Measurements from ENCODE around the gene APOBEC3C. TPM values are rescaled to one million over a fixed set of nuclear protein-coding genes. Genes with fewer than 3 reads are reported as not detected.
A peak's percentile ranks its signal among the peaks of the same experiment; 100 is the strongest.
"Not testable (repeated sequence)": the region's sequence is repeated elsewhere in the genome, so short reads cannot be mapped to it uniquely, and the experiment has no call there.

APOBEC3C gene
- polyA plus RNA-seq, 3 donors from 2014 or later = 242 to 468 (median 346) TPM

DNA sequence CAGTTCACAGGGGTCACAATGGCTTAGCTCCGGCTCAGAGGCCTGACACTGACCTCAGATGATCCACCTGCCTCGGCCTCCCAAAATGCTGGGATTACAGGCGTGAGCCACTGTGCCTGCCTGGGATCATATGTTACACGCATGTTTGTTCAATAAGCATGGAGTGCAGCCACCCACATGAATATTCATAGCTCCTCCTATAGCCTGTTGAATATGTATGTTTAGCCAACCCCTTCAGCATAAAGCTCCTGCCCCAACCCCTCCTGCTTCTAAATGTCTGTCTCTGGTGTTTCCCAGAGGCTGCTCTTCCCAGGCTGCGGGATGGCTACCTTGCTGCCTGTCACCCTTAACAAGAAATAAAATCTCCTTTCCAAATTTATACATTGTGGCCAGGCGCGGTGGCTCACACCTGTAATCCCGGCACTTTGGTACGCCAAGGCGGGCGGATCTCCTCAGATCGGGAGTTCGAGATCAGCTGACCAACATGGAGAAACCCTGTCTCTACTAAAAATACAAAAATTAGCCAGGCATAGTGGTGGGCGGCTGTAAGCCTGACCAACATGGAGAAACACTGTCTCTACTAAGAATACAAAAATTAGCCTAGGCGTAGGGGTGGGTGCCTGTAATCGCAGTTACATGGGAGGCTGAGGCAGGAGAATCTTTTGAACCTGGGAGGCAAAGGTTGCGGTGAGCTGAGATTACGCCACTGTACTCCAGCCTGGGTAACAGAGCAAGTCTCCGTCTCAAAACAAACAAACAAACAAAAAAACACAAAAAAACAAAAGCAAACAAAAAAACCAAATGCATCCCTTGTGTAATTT, 25.5 kb downstream of the APOBEC3C start:
- peak overlapping the region; percentile 88 to 94 (median 90) for H3K27ac Mint-ChIP-seq
- H3K36me3 Mint-ChIP-seq = peaks cover 0 to 6% (median 0%) of the 10 kb centered on the region in 3 donors
- DNase-seq = no peak
- H3K27me3 Mint-ChIP-seq (ENCODE audit: low read depth in 3 of 3) = peaks cover 2 to 4% (median 2%) of the 10 kb centered on the region in 3 donors
- H3K4me1 Mint-ChIP-seq = peaks cover 23 to 35% of the 10 kb centered on the region in 2 donors
- peak overlapping the region; percentile 83 to 88 (median 85) for H3K4me3 Mint-ChIP-seq
- no peaks in the 10 kb centered on the region for H3K9me3 Mint-ChIP-seq

- H3K4me3 Mint-ChIP-seq = peak overlapping the region; percentile 83 to 88 (median 85)
- not testable (repeated sequence) for H3K9me3 Mint-ChIP-seq; H3K27me3 Mint-ChIP-seq (ENCODE audit: low read depth in 3 of 3); H3K36me3 Mint-ChIP-seq; DNase-seq
- peaks cover 28 to 40% of the 10 kb centered on the region in 2 donors for H3K4me1 Mint-ChIP-seq
- H3K27ac Mint-ChIP-seq = peak overlapping the region; percentile 88 to 94 (median 90)
These were observed 26.1 kb downstream of the APOBEC3C start for GRCh38 chr22:39040155-39040537.

GRCh38 chr22:39040538-39041296, 26.7 kb downstream of the APOBEC3C start, which contains the start of gene APOBEC3F:
Gene APOBEC3F, plus strand, starts transcription at chr22:39040864. Its CDS starts 97 bp downstream, at chr22:39040961.
- H3K36me3 Mint-ChIP-seq; H3K27me3 Mint-ChIP-seq (ENCODE audit: low read depth in 3 of 3); H3K9me3 Mint-ChIP-seq: not testable (repeated sequence)
- H3K4me3 Mint-ChIP-seq = peak within 1 kb of the TSS; percentile 83 to 88 (median 85)
- H3K27ac Mint-ChIP-seq = peak within 1 kb of the TSS; percentile 89 to 94 (median 93)
- DNase-seq = peak; percentile 82 to 89 (median 83)
- H3K4me1 Mint-ChIP-seq = peaks cover 33 to 45% of the 10 kb centered on the region in 2 donors

DNA sequence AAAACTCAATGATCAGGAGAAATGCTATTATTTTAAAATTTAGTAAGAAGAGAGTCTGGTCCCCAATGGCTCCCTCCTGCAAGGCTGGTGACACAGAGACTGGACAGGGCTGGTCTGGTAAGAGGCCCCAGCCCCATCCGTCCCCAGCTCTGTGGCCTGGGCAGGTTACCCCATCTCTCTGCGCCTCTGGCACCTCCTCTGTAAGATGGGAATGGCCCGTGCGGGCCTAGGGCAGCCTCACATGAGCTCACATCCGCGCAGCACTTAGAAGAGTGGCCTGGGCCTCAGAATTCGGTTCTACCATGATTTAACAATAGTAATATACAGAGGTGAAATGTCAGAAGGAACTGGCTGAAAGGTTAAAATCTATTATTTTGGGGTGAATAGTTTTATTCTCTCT, 27.9 kb downstream of the APOBEC3C start:
- Mint-ChIP-seq H3K4me3 (peak overlapping the region; percentile 63 to 88 (median 85)), H3K36me3 (peaks cover 0 to 11% (median 4%) of the 10 kb centered on the region in 3 donors), H3K9me3 (no peaks in the 10 kb centered on the region), H3K27me3 (ENCODE audit: low read depth in 3 of 3) (peaks cover 2 to 4% (median 3%) of the 10 kb centered on the region in 3 donors), H3K27ac (peak overlapping the region; percentile 89 to 94 (median 92)), H3K4me1 (peaks cover 45 to 54% of the 10 kb centered on the region in 2 donors)
- DNase-seq = no peak

DNA sequence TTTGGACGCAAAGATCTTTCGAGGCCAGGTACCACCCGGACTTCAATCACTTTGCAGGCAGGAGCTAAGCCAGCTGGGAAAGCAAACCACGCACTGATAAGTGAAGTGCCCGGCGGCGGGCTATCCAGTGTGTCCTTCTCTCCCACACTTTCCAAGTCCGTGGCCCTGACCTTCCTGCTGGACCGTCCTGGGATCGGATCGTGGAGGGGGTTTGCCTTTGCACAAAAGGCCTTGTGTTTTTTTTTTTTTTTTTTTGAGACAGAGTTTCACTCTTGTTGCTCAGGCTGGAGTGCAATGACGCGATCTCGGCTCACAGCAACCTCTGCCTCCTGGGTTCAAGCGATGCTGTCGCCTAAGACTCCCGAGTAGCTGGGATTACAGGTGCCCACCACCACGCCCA, 29.0 kb downstream of the APOBEC3C start:
- H3K9me3 Mint-ChIP-seq; H3K27me3 Mint-ChIP-seq (ENCODE audit: low read depth in 3 of 3); DNase-seq: not testable (repeated sequence)
- H3K4me3 Mint-ChIP-seq = peak overlapping the region in 2 of 5 donors; percentile 24 to 27
- H3K4me1 Mint-ChIP-seq = peaks cover 49 to 56% of the 10 kb centered on the region in 2 donors
- peaks cover 0 to 11% (median 4%) of the 10 kb centered on the region in 3 donors for H3K36me3 Mint-ChIP-seq
- H3K27ac Mint-ChIP-seq = peak overlapping the region in 1 of 6 donors; percentile 53

DNA sequence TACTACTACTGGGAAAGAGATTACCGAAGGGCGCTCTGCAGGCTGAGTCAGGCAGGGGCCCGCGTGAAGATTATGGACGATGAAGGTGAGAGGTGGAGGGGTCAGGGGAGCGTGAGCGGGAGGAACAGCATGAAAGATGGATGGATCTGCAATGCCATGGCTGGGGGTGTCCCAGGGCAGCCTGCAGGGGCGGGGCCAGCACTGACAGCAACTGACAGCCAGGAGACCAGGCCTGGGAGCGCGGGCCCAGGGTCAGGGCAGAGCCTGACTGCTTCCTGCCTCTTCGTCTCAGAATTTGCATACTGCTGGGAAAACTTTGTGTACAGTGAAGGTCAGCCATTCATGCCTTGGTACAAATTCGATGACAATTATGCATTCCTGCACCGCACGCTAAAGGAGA, 31.1 kb downstream of the APOBEC3C start:
- peak overlapping the region in 5 of 6 donors; percentile 40 to 79 (median 66) for H3K27ac Mint-ChIP-seq
- peaks cover 0 to 11% (median 4%) of the 10 kb centered on the region in 3 donors for H3K36me3 Mint-ChIP-seq
- not testable (repeated sequence) for H3K27me3 Mint-ChIP-seq (ENCODE audit: low read depth in 3 of 3); DNase-seq; H3K4me3 Mint-ChIP-seq; H3K9me3 Mint-ChIP-seq
- H3K4me1 Mint-ChIP-seq = peaks cover 48 to 49% of the 10 kb centered on the region in 2 donors

- DNase-seq; H3K4me3 Mint-ChIP-seq; H3K9me3 Mint-ChIP-seq; H3K27ac Mint-ChIP-seq; H3K36me3 Mint-ChIP-seq; H3K27me3 Mint-ChIP-seq (ENCODE audit: low read depth in 3 of 3): not testable (repeated sequence)
- H3K4me1 Mint-ChIP-seq = peaks cover 33 to 38% of the 10 kb centered on the region in 2 donors
These were observed 35.4 kb downstream of the APOBEC3C start for GRCh38 chr22:39049486-39049885.

DNA sequence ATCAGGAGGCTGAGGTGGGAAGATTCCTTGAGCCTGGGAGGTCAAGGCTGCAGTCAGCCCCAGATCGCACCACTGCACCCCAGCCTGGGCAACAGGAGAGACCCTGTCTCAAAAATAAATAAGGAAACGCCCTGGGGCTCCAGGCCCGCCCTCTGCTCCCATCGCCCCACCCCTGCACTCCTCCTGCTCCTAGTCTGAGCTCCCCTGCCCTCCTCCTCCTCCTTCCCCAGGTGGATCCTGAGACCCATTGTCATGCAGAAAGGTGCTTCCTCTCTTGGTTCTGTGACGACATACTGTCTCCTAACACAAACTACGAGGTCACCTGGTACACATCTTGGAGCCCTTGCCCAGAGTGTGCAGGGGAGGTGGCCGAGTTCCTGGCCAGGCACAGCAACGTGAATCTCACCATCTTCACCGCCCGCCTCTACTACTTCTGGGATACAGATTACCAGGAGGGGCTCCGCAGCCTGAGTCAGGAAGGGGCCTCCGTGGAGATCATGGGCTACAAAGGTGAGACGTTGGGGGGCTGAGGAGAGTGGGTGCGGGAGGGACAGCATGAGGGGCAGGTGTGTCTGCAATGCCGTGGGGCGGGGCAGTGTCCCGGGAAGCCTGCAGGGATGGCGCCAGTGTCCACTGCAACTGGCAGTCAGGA, 37.9 kb downstream of the APOBEC3C start:
- not testable (repeated sequence) for H3K4me3 Mint-ChIP-seq; H3K27me3 Mint-ChIP-seq (ENCODE audit: low read depth in 3 of 3); H3K9me3 Mint-ChIP-seq; H3K36me3 Mint-ChIP-seq; DNase-seq; H3K27ac Mint-ChIP-seq
- H3K4me1 Mint-ChIP-seq = peaks cover 11 to 19% of the 10 kb centered on the region in 2 donors

DNA sequence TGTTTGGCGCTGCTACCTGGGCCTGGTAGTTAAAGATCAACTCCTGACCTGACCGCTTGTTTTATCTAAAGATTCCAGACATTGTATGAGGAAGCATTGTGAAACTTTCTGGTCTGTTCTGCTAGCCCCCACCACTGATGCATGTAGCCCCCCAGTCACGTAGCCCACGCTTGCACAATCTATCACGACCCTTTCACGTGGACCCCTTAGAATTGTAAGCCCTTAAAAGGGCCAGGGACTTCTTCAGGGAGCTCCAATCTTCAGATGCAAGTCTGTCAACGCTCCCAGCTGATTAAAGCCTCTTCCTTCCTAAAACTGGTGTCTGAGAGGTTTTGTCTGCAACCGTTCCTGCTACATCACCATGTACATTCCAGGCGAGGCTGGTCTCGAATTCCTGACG, 41.6 kb downstream of the APOBEC3C start:
- Mint-ChIP-seq H3K27me3 (ENCODE audit: low read depth in 3 of 3) (no peaks in the 10 kb centered on the region), H3K36me3 (no peaks in the 10 kb centered on the region), H3K27ac (peak overlapping the region in 1 of 6 donors; percentile 57)

GRCh38 chr22:39061290-39061689, 47.2 kb downstream of the APOBEC3C start:
- not testable (repeated sequence) for H3K27ac Mint-ChIP-seq; H3K27me3 Mint-ChIP-seq (ENCODE audit: low read depth in 3 of 3); H3K36me3 Mint-ChIP-seq; H3K9me3 Mint-ChIP-seq; DNase-seq; H3K4me3 Mint-ChIP-seq
- peaks cover 4 to 16% of the 10 kb centered on the region in 2 donors for H3K4me1 Mint-ChIP-seq

More for the DNA sequence above, 41.6 kb downstream of the APOBEC3C start:
- no peaks in the 10 kb centered on the region for H3K9me3 Mint-ChIP-seq
- no peak for DNase-seq
- H3K4me3 Mint-ChIP-seq = no peak overlapping the region
- H3K4me1 Mint-ChIP-seq = peaks cover 4 to 11% of the 10 kb centered on the region in 2 donors

DNA sequence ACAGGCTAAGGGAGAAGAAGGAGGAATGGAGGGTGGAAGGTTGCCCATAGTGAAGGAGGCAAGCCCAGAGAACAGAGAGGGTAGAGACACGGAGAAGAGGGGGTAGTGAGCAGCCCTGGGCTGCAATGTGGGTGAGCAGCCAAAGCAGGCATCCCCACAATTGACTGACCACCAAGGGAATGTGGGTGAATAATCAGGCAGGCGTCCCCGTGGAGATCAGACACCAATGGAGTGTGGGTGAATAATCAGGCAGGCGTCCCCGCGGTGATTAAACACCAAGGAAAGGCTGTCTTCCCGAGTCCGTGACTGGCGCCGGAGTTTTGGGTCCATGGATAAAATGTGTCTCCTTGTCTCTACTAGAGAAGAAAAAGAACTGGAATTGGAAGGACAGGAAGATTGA, 47.9 kb downstream of the APOBEC3C start:
- not testable (repeated sequence) for H3K27me3 Mint-ChIP-seq (ENCODE audit: low read depth in 3 of 3); DNase-seq

DNA sequence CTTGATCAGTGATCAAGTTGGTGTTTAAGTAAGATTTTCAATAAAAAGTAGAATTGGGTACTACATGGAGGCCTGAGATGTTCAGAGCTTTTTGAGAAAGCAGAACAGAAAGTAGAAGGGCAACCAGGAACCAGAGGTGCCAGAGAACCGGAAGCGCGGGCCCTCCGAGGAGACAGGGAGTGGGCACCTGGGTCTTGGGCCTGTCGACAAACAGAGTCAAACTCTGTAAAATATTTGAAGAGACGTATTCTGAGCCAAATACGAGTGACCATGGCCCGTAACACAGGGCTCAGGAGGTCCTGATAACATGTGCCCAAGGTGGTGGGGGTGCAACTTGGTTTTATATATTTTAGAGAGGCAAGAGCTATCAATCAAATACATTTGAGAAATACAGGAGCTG, 49.8 kb downstream of the APOBEC3C start:
- H3K36me3 Mint-ChIP-seq; H3K27me3 Mint-ChIP-seq (ENCODE audit: low read depth in 3 of 3); DNase-seq; H3K9me3 Mint-ChIP-seq: not testable (repeated sequence)
- Mint-ChIP-seq H3K4me3 (peak overlapping the region in 1 of 5 donors; percentile 18), H3K4me1 (peaks cover 4 to 16% of the 10 kb centered on the region in 2 donors), H3K27ac (peak overlapping the region; percentile 15 to 85 (median 70))

More for the DNA sequence above, 47.9 kb downstream of the APOBEC3C start:
- not testable (repeated sequence) for H3K36me3 Mint-ChIP-seq, H3K27ac Mint-ChIP-seq, H3K9me3 Mint-ChIP-seq, H3K4me3 Mint-ChIP-seq
- peaks cover 4 to 16% of the 10 kb centered on the region in 2 donors for H3K4me1 Mint-ChIP-seq

DNA sequence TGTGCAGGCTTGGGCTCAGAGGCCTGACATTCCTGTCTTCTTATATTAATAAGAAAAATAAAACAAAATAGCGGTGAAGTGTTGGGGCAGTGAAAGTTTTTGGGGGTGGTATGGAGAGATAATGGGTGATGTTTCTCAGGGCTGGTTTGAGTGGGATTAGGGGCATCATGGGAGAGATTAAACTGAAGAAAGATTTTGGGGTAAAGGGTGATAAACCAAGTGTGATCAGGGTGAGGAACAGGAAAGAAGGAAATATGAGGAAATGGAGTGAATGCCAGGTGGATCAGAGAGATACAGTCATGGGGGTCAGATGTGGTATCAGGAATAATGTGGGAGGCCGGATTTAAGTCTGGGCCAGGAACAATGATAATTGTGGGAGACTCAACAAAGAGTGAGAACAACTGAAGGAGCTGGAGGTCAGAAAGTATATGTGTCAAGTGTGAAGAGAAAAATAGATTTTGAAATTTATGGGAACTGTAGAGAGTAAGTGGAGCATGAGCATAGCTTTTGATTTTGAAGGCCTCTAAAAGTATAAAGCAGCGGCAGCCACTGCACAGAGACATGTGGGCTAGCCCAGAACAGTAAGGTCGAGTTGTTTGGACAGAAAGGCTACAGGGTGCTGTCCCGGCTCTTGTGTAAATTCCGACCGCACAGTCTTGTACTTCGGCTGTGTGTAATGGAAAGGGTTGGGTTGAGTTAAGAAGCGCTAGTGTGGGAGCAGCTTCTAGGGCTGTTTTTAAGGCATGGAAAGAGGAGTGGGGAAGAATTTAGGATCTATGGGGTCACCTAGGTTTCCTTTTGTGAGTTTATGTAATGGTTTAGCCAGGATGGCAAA, 52.6 kb downstream of the APOBEC3C start:
- H3K36me3 Mint-ChIP-seq; H3K27ac Mint-ChIP-seq; H3K27me3 Mint-ChIP-seq (ENCODE audit: low read depth in 3 of 3); H3K9me3 Mint-ChIP-seq; DNase-seq; H3K4me3 Mint-ChIP-seq: not testable (repeated sequence)
- peaks cover 4 to 18% of the 10 kb centered on the region in 2 donors for H3K4me1 Mint-ChIP-seq
